GM23248 (cell line): ENCODE measurements around the gene MNT.

Source experiments
- EZH2 ChIP-seq: fragments of 200-600 bp; sonication (generic); IDR thresholded peaks from 2 replicates; pipeline ENCODE4 v1.6.1; 2018; ENCODE audit warnings: antibody characterized with exemption, mild to moderate bottlenecking; ENCODE audit not compliant: insufficient read depth, poor library complexity, severe bottlenecking
- EZH2phosphoT487 ChIP-seq: fragments of 200-600 bp; sonication (generic); IDR thresholded peaks from 2 replicates; pipeline ENCODE4 v1.6.1; 2018; ENCODE audit warnings: antibody characterized with exemption, moderate library complexity, mild to moderate bottlenecking, low read depth; ENCODE audit not compliant: insufficient read depth

- TF ChIP-seq EZH2 (no peak), EZH2phosphoT487 (no peak)
Measured at GRCh38 chr17:2416010-2416734, 15.3 kb upstream of the MNT start.
